ENCODE measurements around the gene RXRA. TPM values are rescaled to one million over a fixed set of nuclear protein-coding genes. Genes with fewer than 3 reads are reported as not detected.

Gene RXRA
- total RNA-seq, 1 experiment from 2014 or later: 17.2 TPM

Other genes with a start within 250 kb of the RXRA start
- 35.7 and 42.3 TPM in 2 replicates for gene WDR5, start 190.4 kb upstream of the RXRA start, total RNA-seq (2014; rRNA removed; shearing (Covaris generic))
- gene RNU6ATAC, start 161.9 kb upstream of the RXRA start, total RNA-seq (2014; rRNA removed; shearing (Covaris generic)): not detected in 2 replicates